Heart right ventricle (tissue), 16 donors: ENCODE results near the gene SLIT1. TPM values are rescaled to one million over a fixed set of nuclear protein-coding genes. Genes with fewer than 3 reads are reported as not detected.

Source experiments
- ATAC-seq, 8 donors: fragments of 200-7000 bp; cut with Tn5 transposase; one replicate each; pipeline ENCODE4 v1.9.1; 2020; ENCODE audit warnings: mild to moderate bottlenecking in 8 of 8, moderate library complexity in 8 of 8, moderate number of reproducible peaks in 1 of 8
- DNase-seq, 2 donors: peaks; one replicate each; pipeline ENCODE4 v3.0.0-alpha.2; 2020
- H3K27ac ChIP-seq, 10 donors: fragments of 200-600 bp; sonication (generic) in 2 of 10; one replicate each; pipeline versions ENCODE4 v1.5.0 to v1.8.0; 2020 to 2022; ENCODE audit warnings: mild to moderate bottlenecking in 3 of 10
- H3K27me3 ChIP-seq, 7 donors: fragments of 200-600 bp; one replicate each; pipeline ENCODE4 v1.8.0; 2021 to 2022; ENCODE audit warnings: mild to moderate bottlenecking in 2 of 7
- H3K36me3 ChIP-seq, 9 donors: fragments of 200-600 bp; sonication (generic) in 1 of 9; one replicate each; pipeline versions ENCODE4 v1.5.0 to v1.8.0; 2020 to 2022; ENCODE audit warnings: mild to moderate bottlenecking in 2 of 9
- H3K4me1 ChIP-seq, 9 donors: fragments of 200-600 bp; sonication (generic) in 1 of 9; one replicate each; pipeline versions ENCODE4 v1.5.0 to v1.8.0; 2020 to 2022; ENCODE audit warnings: mild to moderate bottlenecking in 4 of 9
- H3K4me3 ChIP-seq, 10 donors: fragments of 200-600 bp; sonication (generic) in 2 of 10; one replicate each; pipeline versions ENCODE4 v1.5.0 to v1.8.0; 2020 to 2022; ENCODE audit warnings: mild to moderate bottlenecking in 7 of 10, moderate library complexity in 2 of 10
- H3K9me3 ChIP-seq, 11 donors: fragments of 200-600 bp in 10 of 11; sonication (generic) in 2 of 11; one replicate each; pipeline versions ENCODE4 v1.5.0 to v1.8.0; 2013 to 2022; ENCODE audit warnings: mild to moderate bottlenecking in 2 of 11, control low read depth in 1 of 11, moderate library complexity in 1 of 11
- CTCF ChIP-seq, 9 donors: fragments of 200-600 bp; sonication (generic) in 2 of 9; IDR thresholded peaks; one replicate each; pipeline versions ENCODE4 v1.5.0 to v1.8.0; 2021 to 2022; ENCODE audit warnings: antibody characterized with exemption in 9 of 9, mild to moderate bottlenecking in 5 of 9, moderate library complexity in 1 of 9
- WGBS, 2 donors: extraction: QIAGEN DNeasy Blood & Tissue Kit; methylation state at CpG; one replicate each; pipeline ENCODE4 v1.1.7; 2013; ENCODE audit warnings: inconsistent platforms in 1 of 2; 5-methylcytosine and 5-hydroxymethylcytosine counted together
- intact Hi-C, 10 donors: fragments of 100-400 bp; cut with DNase I; formaldehyde crosslinking; loops; one replicate each; pipeline versions ENCODE4 v1.11.1 to v1.14.2; 2022
- polyA plus RNA-seq, 2 donors: library from polyadenylated mRNA; stranded (reverse); fragments of 200-250 nt; gene quantifications; one replicate each; pipeline ENCODE4 v1.2.3, GENCODE V29; 2013
- total RNA-seq, 10 donors: library from RNA; stranded (reverse); fragmentation: NEBNext Ultra II Directional in 3 of 10; extraction: Animal tissue kit (Norgen Biotek cat#: 25700) in 3 of 10; gene quantifications; one replicate each; pipeline versions ENCODE4 v1.2.1 to v1.2.4, GENCODE V29; 2021 to 2023
- donor health status: Arrhythmogenic right ventricular cardiomyopathy.
- donor health status: ischemic (EF 13 %, LVEDD 7.1; RV severe dilation, severe dysfunction).
- donor health status: healthy with polysubstance abuse.
- donor health status: DM: no; HTN: yes; CAD: no.
- donor health status: DM: no; HTN: no; CAD: no.
- donor health status: ischemic (EF 25% LVEDD 6.9; RV normal size, moderate dysfunction).
- donor health status: ischemic (EF 25% LVEDD 5.7; RV mildly dilated, moderate dysfunction).
- donor health status: healthy.
- donor health status: DM: yes; HTN: yes; CAD: no.
- donor health status: Ischemic cardiomyopathy.
- donor health status: ischemic (EF 35%, LVEDD 5.7; RV mildly dilated, moderate dysfunction).
- donor health status: nonischemic (EF 11% LVEDD 7.7; RV severe dilation, severe dysfunction).
- donor health status: DM: yes; HTN: yes; CAD: no.
- donor health status: PGD.
- donor health status: ischemic (EF 29% LVEDD 5.4; RV normal size, mild dysfunction).
- donor health status: nonischemic (EF 23%, LVEDD 6.1; RV moderate dilation, normal function).

Gene SLIT1
- total and polyA plus RNA-seq, 12 donors, result 0.04 to 0.31 (median 0.13) TPM; not detected in 1

- Histone ChIP-seq H3K36me3 (no peaks in the 10 kb centered on the region), H3K27ac (no peak overlapping the region), H3K4me3 (no peak overlapping the region), H3K4me1 (peaks cover 0 to 5% (median 0%) of the 10 kb centered on the region in 9 donors), H3K27me3 (no peaks in the 10 kb centered on the region), H3K9me3 (no peaks in the 10 kb centered on the region)
- intact Hi-C loops, result no loop called here
- no peak for DNase-seq
- TF ChIP-seq CTCF (IDR thresholded peaks at IDR 0.05), result no peak
- ATAC-seq, result no peak
- WGBS, 2 donors, result 77 to 82% methylated on average over 11 of the region's 11 CpGs
Measured at GRCh38 chr10:97111615-97112014, 74.1 kb downstream of the SLIT1 start.

- peaks cover 0 to 5% (median 0%) of the 10 kb centered on the region in 9 donors for H3K4me1 ChIP-seq
- no peak for TF ChIP-seq CTCF (IDR thresholded peaks at IDR 0.05)
- H3K36me3 ChIP-seq, result no peaks in the 10 kb centered on the region
- H3K9me3 ChIP-seq, result no peaks in the 10 kb centered on the region
- H3K27me3 ChIP-seq, result no peaks in the 10 kb centered on the region
- DNase-seq (no peak), ATAC-seq (no peak)
- 63 to 64% methylated on average over 6 of the region's 6 CpGs for WGBS, 2 donors
- no peak overlapping the region for H3K4me3 ChIP-seq
- intact Hi-C loops, result no loop called here
- H3K27ac ChIP-seq, result no peak overlapping the region
Measured at GRCh38 chr10:97109547-97109946, 76.2 kb downstream of the SLIT1 start.

- Histone ChIP-seq H3K4me3 (no peak overlapping the region), H3K27ac (no peak overlapping the region), H3K27me3 (no peaks in the 10 kb centered on the region), H3K36me3 (no peaks in the 10 kb centered on the region), H3K4me1 (peaks cover 0 to 5% (median 0%) of the 10 kb centered on the region in 9 donors), H3K9me3 (no peaks in the 10 kb centered on the region)
- ATAC-seq, result peak in 1 of 8 donors; percentile 24
- TF ChIP-seq CTCF (IDR thresholded peaks at IDR 0.05), result no peak
- intact Hi-C loops, result no loop called here
- WGBS, 2 donors, result 67 to 69% methylated on average over 5 of the region's 5 CpGs
- DNase-seq, result no peak
Measured at GRCh38 chr10:97107551-97107950, 78.2 kb downstream of the SLIT1 start.

- Histone ChIP-seq H3K36me3 (no peaks in the 10 kb centered on the region), H3K27ac (no peak overlapping the region), H3K4me3 (no peak overlapping the region), H3K4me1 (peaks cover 0 to 14% (median 4%) of the 10 kb centered on the region in 9 donors), H3K27me3 (no peaks in the 10 kb centered on the region), H3K9me3 (no peaks in the 10 kb centered on the region)
- no peak for TF ChIP-seq CTCF (IDR thresholded peaks at IDR 0.05)
- DNase-seq (no peak), ATAC-seq (no peak)
- WGBS, 2 donors, result 71 to 83% methylated on average over 6 of the region's 6 CpGs
- intact Hi-C loops, result no loop called here
Measured at GRCh38 chr10:97106207-97106606, 79.6 kb downstream of the SLIT1 start.
